K562 (cell line): ENCODE data around the gene PNISR. TPM values are rescaled to one million over a fixed set of nuclear protein-coding genes. Genes with fewer than 3 reads are reported as not detected.

Experiments used
- ASH1L ChIP-seq: fragments of 450-650 bp; IDR thresholded peaks from 2 replicates; pipeline ENCODE4 v1.6.1; 2018; ENCODE audit warnings: borderline replicate concordance, mild to moderate bottlenecking, low read depth; ENCODE audit not compliant: partially characterized antibody
- CBX3 ChIP-seq, 2 experiments: IDR thresholded peaks; 1 replicate in 1 of 2; 2 replicates in 1 of 2; pipeline ENCODE4 v1.6.1; 2012; ENCODE audit warnings: inconsistent platforms in 2 of 2, low read length in 2 of 2, borderline replicate concordance in 1 of 2, control low read depth in 1 of 2
- CHD4 ChIP-seq: fragments of 200-600 bp; sonication (generic); IDR thresholded peaks from 3 replicates; pipeline ENCODE4 v1.6.1; 2012; ENCODE audit warnings: low read depth, mild to moderate bottlenecking, mixed read lengths, low read length, inconsistent platforms; ENCODE audit not compliant: insufficient read depth, insufficient replicate concordance, poor library complexity, severe bottlenecking
- FOSL1 ChIP-seq: fragments of 200-800 bp; sonication (Bioruptor generic); conservative IDR thresholded peaks from 2 replicates; pipeline ENCODE4 v1.6.1; 2016; ENCODE audit warnings: missing genetic modification characterization, missing compliant biosample characterization
- GTF2F1 ChIP-seq: IDR thresholded peaks from 2 replicates; pipeline ENCODE4 v1.6.1; 2011; ENCODE audit warnings: low read depth, low read length, improper control_type of control experiment
- HLTF ChIP-seq: fragments of 450-650 bp; IDR thresholded peaks from 2 replicates; pipeline ENCODE4 v1.6.1; 2016
- MXI1 ChIP-seq: IDR thresholded peaks from 2 replicates; pipeline ENCODE4 v1.6.1; 2011; ENCODE audit warnings: low read depth, mild to moderate bottlenecking, improper control_type of control experiment, low read length
- NBN ChIP-seq: fragments of 450-650 bp; IDR thresholded peaks from 2 replicates; pipeline ENCODE4 v1.6.1; 2016; ENCODE audit warnings: low read depth, mild to moderate bottlenecking
- POLR2AphosphoS2 ChIP-seq: IDR thresholded peaks from 2 replicates; pipeline ENCODE4 v1.6.1; 2012; ENCODE audit warnings: low read length, improper control_type of control experiment
- RB1 ChIP-seq: fragments of 450-650 bp; IDR thresholded peaks from 2 replicates; pipeline ENCODE4 v1.6.1; 2017; ENCODE audit warnings: low read depth, mild to moderate bottlenecking
- TCF3 ChIP-seq: sonication (generic); formaldehyde crosslinking; IDR thresholded peaks from 2 replicates; pipeline ENCODE4 v1.4.0; 2020; ENCODE audit warnings: mild to moderate bottlenecking, missing genetic modification reagents
- TEAD1 ChIP-seq, 2 experiments: fragments of 450-650 bp in 1 of 2; sonication (generic) in 1 of 2; formaldehyde crosslinking; IDR thresholded peaks; 2 replicates each; pipeline versions ENCODE4 v1.4.0 to v1.8.0; 2020 to 2022; ENCODE audit warnings: mild to moderate bottlenecking in 2 of 2, missing genetic modification reagents in 1 of 2
- ZNF41 ChIP-seq: fragments of 250-450 bp; sonication (Bioruptor Pico); conservative IDR thresholded peaks from 2 replicates; pipeline ENCODE4 v1.4.0; 2020; ENCODE audit warnings: mild to moderate bottlenecking
- polyA plus RNA-seq, 8 experiments: library from polyadenylated mRNA; depleted of rRNA in 4 of 8; stranded (reverse) in 5 of 8; unstranded in 3 of 8; fragments of >200 nt; fragmentation: Nextera tagmentation in 2 of 8; fragmentation: Illumina TruSeq in 1 of 8; extraction: Ambion mirVana in 2 of 8; extraction: Trizol in 1 of 8; gene quantifications; 2 replicates each; pipeline versions ENCODE4 v1.2.1 to v1.2.3, GENCODE V29; 2011 to 2014; ENCODE audit warnings: inconsistent platforms in 1 of 8, missing spikeins in 1 of 8
- total RNA-seq, 7 experiments: library from RNA; depleted of rRNA in 6 of 7; stranded (reverse); fragments of >200 nt in 6 of 7; fragmentation: Illumina TruSeq in 2 of 7; extraction: Trizol in 2 of 7; gene quantifications; 2 replicates each; pipeline versions ENCODE4 v1.2.1 to v1.2.3, GENCODE V29; 2011 to 2021; ENCODE audit warnings: low replicate concordance in 1 of 7
- TF ChIP-seq, protein P1 (sequence below): sonication (generic); formaldehyde crosslinking; IDR thresholded peaks from 2 replicates; pipeline ENCODE4 v1.8.1; 2023; ENCODE audit warnings: mild to moderate bottlenecking, missing genetic modification reagents, moderate library complexity
- TF ChIP-seq, protein P2 (sequence below): sonication (generic); formaldehyde crosslinking; IDR thresholded peaks from 2 replicates; pipeline ENCODE4 v1.8.0; 2022; ENCODE audit warnings: mild to moderate bottlenecking, missing genetic modification reagents
- TF ChIP-seq, protein P3 (sequence below): sonication (generic); formaldehyde crosslinking; IDR thresholded peaks from 2 replicates; pipeline ENCODE4 v1.8.0; 2022; ENCODE audit warnings: missing genetic modification reagents, mild to moderate bottlenecking, moderate library complexity, borderline replicate concordance
- TF ChIP-seq, protein P4 (sequence below): fragments of 250-450 bp; sonication (Bioruptor Pico); IDR thresholded peaks from 2 replicates; pipeline ENCODE4 v1.9.0; 2021; ENCODE audit warnings: mild to moderate bottlenecking
- TF ChIP-seq, protein P5 (sequence below): sonication (generic); formaldehyde crosslinking; IDR thresholded peaks from 2 replicates; pipeline ENCODE4 v1.8.1; 2023; ENCODE audit warnings: missing genetic modification reagents, mild to moderate bottlenecking, borderline replicate concordance

PNISR gene
- total and polyA plus RNA-seq, 9 of the 15 experiments (the other 6 are each of a cell fraction or from before 2014, with no cell fraction given) = 97.4 to 206 (median 131) TPM

DNA sequence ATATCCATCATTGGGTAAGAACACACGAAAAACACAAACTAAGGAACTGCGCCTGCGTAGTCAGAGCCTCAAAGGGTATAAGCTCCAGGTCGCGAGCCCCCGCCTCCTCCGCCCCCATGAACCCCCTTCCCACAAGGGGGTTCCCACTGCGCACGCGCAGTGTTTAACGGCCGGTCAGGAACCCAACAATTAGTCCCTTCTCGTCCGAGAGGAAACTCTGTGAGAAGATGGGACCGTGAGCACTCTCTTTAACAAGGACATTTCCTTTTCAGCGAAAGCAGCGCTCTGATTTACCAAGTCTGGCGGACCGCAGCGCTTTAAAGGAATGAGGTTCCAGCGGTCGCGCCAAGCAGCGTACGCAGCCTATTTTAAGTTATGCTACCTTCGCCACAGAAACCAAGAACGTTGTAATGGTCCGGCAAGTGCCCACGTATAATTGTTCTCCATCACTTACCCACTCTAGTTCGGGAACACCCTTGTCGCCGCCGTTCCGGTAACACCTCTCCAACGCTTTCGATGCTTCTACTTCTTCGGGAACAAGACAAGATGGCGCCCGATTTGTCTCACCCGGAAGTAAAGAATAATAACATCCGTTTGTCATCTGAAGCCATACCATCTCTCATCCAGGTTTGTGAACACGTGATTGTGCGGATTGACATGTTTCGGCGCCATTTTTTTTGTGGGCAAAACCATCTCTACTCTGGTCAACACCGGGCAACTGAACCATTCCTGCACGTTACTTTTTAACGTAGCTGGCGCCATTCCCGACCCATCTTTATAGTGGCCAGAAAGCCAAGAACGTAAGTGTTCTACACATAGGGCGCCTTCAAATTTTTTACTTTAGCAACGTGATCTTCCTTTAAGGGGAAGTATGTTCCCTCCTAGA, at the start of gene PNISR (continued):
- no peak for TF ChIP-seq CHD4
- 0 out of 4 replicates have a peak, but pooled peaks of 1 of the 2 experiments have one; percentile 56 for TF ChIP-seq TEAD1 (CRISPR knock-in tag; IDR thresholded peaks at IDR 0.05)
- no peak for TF ChIP-seq ZNF41 (CRISPR knock-in tag)
- TF ChIP-seq, protein P1, sequence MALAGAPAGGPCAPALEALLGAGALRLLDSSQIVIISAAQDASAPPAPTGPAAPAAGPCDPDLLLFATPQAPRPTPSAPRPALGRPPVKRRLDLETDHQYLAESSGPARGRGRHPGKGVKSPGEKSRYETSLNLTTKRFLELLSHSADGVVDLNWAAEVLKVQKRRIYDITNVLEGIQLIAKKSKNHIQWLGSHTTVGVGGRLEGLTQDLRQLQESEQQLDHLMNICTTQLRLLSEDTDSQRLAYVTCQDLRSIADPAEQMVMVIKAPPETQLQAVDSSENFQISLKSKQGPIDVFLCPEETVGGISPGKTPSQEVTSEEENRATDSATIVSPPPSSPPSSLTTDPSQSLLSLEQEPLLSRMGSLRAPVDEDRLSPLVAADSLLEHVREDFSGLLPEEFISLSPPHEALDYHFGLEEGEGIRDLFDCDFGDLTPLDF (CRISPR knock-in tag) = no peak
- TF ChIP-seq FOSL1 (tag) = peak; percentile 56; the same call in 1 of the 2 replicates
- no peak for TF ChIP-seq HLTF
- TF ChIP-seq, protein P2, sequence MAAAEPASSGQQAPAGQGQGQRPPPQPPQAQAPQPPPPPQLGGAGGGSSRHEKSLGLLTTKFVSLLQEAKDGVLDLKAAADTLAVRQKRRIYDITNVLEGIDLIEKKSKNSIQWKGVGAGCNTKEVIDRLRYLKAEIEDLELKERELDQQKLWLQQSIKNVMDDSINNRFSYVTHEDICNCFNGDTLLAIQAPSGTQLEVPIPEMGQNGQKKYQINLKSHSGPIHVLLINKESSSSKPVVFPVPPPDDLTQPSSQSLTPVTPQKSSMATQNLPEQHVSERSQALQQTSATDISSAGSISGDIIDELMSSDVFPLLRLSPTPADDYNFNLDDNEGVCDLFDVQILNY = no peak
- TF ChIP-seq, protein P3, sequence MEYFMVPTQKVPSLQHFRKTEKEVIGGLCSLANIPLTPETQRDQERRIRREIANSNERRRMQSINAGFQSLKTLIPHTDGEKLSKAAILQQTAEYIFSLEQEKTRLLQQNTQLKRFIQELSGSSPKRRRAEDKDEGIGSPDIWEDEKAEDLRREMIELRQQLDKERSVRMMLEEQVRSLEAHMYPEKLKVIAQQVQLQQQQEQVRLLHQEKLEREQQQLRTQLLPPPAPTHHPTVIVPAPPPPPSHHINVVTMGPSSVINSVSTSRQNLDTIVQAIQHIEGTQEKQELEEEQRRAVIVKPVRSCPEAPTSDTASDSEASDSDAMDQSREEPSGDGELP = 0 out of 2 replicates have a peak, but pooled peaks have one; percentile 49
- TF ChIP-seq, protein P4, sequence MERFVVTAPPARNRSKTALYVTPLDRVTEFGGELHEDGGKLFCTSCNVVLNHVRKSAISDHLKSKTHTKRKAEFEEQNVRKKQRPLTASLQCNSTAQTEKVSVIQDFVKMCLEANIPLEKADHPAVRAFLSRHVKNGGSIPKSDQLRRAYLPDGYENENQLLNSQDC = no peak
- TF ChIP-seq NBN = no peak
- TF ChIP-seq GTF2F1 = no peak
- TF ChIP-seq POLR2AphosphoS2 = 0 out of 2 replicates have a peak, but pooled peaks have one; percentile 45
- peak; percentile 18; the same call in 1 of the 2 replicates for TF ChIP-seq RB1
- TF ChIP-seq TCF3 = peak; percentile 5; the same call in 1 of the 2 replicates
- peak in 1 of 2 experiments; percentile 64; a peak in 2 of 3 replicates for TF ChIP-seq CBX3 (IDR thresholded peaks at IDR 0.05; ENCODE audit: borderline replicate concordance in 1 of 2, low read length in 2 of 2)
- TF ChIP-seq, protein P5, sequence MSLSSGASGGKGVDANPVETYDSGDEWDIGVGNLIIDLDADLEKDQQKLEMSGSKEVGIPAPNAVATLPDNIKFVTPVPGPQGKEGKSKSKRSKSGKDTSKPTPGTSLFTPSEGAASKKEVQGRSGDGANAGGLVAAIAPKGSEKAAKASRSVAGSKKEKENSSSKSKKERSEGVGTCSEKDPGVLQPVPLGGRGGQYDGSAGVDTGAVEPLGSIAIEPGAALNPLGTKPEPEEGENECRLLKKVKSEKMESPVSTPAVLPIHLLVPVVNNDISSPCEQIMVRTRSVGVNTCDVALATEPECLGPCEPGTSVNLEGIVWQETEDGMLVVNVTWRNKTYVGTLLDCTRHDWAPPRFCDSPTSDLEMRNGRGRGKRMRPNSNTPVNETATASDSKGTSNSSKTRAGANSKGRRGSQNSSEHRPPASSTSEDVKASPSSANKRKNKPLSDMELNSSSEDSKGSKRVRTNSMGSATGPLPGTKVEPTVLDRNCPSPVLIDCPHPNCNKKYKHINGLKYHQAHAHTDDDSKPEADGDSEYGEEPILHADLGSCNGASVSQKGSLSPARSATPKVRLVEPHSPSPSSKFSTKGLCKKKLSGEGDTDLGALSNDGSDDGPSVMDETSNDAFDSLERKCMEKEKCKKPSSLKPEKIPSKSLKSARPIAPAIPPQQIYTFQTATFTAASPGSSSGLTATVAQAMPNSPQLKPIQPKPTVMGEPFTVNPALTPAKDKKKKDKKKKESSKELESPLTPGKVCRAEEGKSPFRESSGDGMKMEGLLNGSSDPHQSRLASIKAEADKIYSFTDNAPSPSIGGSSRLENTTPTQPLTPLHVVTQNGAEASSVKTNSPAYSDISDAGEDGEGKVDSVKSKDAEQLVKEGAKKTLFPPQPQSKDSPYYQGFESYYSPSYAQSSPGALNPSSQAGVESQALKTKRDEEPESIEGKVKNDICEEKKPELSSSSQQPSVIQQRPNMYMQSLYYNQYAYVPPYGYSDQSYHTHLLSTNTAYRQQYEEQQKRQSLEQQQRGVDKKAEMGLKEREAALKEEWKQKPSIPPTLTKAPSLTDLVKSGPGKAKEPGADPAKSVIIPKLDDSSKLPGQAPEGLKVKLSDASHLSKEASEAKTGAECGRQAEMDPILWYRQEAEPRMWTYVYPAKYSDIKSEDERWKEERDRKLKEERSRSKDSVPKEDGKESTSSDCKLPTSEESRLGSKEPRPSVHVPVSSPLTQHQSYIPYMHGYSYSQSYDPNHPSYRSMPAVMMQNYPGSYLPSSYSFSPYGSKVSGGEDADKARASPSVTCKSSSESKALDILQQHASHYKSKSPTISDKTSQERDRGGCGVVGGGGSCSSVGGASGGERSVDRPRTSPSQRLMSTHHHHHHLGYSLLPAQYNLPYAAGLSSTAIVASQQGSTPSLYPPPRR (CRISPR knock-in tag) = no peak
- peak; percentile 53 for TF ChIP-seq ASH1L
- peak; percentile 72 for TF ChIP-seq MXI1
